ENCODE results near the gene PHC2. TPM values are rescaled to one million over a fixed set of nuclear protein-coding genes. Genes with fewer than 3 reads are reported as not detected.

PHC2 gene
- total and polyA plus RNA-seq, 9 of the 15 experiments (the other 6 are each of a cell fraction or from before 2014, with no cell fraction given): 3.1 to 67.6 (median 34.6) TPM

DNA sequence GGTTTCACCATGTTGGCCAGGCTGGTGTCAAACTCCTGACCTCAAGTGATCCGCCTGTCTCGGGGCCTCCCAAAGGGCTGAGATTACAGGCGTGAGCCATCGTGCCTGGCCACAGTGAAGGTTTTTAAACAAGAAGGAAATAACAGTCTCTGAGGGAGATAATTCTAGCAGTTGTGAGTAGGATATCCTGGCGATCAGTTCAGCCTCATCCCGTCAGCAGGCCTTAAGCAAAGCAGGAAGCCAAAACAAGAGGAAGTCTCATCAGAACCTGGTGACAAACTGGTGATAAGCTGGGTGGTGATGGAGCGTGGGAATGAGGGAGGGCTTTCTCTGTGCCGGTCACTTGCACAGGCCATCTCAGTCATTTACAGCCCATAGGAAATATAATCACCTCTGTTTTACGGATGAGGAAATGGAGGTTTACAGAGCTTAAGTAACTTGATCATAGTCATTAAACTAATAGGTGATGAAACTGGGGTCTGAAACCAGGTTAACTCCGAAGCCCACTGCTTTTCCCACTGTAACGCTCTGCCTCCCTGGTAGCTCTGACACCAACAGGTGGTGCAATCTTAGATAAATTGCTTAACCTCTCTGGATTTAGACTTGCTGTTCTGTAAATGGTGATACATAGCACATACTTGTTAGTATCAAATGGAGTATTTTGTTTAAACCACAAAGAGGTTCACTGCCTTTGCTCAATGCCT is 69.2 kb downstream of the PHC2 start (continued):
- TF ChIP-seq, protein P1, sequence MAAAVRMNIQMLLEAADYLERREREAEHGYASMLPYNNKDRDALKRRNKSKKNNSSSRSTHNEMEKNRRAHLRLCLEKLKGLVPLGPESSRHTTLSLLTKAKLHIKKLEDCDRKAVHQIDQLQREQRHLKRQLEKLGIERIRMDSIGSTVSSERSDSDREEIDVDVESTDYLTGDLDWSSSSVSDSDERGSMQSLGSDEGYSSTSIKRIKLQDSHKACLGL (CRISPR knock-in tag; IDR thresholded peaks at IDR 0.05; ENCODE audit: borderline replicate concordance, poor library complexity, severe bottlenecking): no peak
- TF ChIP-seq ZNF79 (CRISPR knock-in tag; IDR thresholded peaks at IDR 0.05; ENCODE audit: low read depth) (no peak), CHD4 (IDR thresholded peaks at IDR 0.05; ENCODE audit: insufficient read depth, insufficient replicate concordance, low read depth, low read length, poor library complexity, severe bottlenecking) (no peak), SMARCA4 (IDR thresholded peaks at IDR 0.05) (peak; percentile 63; the same call in 1 of the 2 replicates), CCNT2 (IDR thresholded peaks at IDR 0.05; ENCODE audit: borderline replicate concordance, extremely low read depth, insufficient read length, low read depth, low read length) (no peak), OTX1 (CRISPR knock-in tag; IDR thresholded peaks at IDR 0.05) (no peak), NCOA6 (IDR thresholded peaks at IDR 0.05) (no peak), XRCC4 (IDR thresholded peaks at IDR 0.05; ENCODE audit: extremely low read depth, insufficient read depth, insufficient read length) (no peak), DPF2 (IDR thresholded peaks at IDR 0.05) (peak; percentile 70; the same call in 1 of the 2 replicates), POLR2B (IDR thresholded peaks at IDR 0.05; ENCODE audit: low read depth, partially characterized antibody) (no peak), HCFC1 (IDR thresholded peaks at IDR 0.05; ENCODE audit: low read depth, low read length) (no peak), MYC (IDR thresholded peaks at IDR 0.05; ENCODE audit: low read depth, low read length) (no peak), MYC (CRISPR knock-in tag; IDR thresholded peaks at IDR 0.05; ENCODE audit: borderline replicate concordance, low read depth) (no peak), RBM34 (IDR thresholded peaks at IDR 0.05; ENCODE audit: borderline replicate concordance, insufficient read depth, low read length) (no peak), ZNF384 (IDR thresholded peaks at IDR 0.05; ENCODE audit: low read depth, low read length) (no peak), ZNF354B (CRISPR knock-in tag; IDR thresholded peaks at IDR 0.05) (no peak), TBP (optimal IDR thresholded peaks at IDR 0.05; ENCODE audit: low read depth, low read length) (no peak), RBM17 (IDR thresholded peaks at IDR 0.05; ENCODE audit: borderline replicate concordance, low read depth, low read length) (no peak), ZEB2 (IDR thresholded peaks at IDR 0.05) (peak; percentile 42; the same call in 1 of the 2 replicates), YBX1 (IDR thresholded peaks at IDR 0.05) (no peak), ZNF274 (IDR thresholded peaks at IDR 0.05; ENCODE audit: borderline replicate concordance, low read depth, low read length) (no peak), TCF7L2 (IDR thresholded peaks at IDR 0.05; ENCODE audit: low read depth, low read length) (no peak)
- TF ChIP-seq, protein P2, sequence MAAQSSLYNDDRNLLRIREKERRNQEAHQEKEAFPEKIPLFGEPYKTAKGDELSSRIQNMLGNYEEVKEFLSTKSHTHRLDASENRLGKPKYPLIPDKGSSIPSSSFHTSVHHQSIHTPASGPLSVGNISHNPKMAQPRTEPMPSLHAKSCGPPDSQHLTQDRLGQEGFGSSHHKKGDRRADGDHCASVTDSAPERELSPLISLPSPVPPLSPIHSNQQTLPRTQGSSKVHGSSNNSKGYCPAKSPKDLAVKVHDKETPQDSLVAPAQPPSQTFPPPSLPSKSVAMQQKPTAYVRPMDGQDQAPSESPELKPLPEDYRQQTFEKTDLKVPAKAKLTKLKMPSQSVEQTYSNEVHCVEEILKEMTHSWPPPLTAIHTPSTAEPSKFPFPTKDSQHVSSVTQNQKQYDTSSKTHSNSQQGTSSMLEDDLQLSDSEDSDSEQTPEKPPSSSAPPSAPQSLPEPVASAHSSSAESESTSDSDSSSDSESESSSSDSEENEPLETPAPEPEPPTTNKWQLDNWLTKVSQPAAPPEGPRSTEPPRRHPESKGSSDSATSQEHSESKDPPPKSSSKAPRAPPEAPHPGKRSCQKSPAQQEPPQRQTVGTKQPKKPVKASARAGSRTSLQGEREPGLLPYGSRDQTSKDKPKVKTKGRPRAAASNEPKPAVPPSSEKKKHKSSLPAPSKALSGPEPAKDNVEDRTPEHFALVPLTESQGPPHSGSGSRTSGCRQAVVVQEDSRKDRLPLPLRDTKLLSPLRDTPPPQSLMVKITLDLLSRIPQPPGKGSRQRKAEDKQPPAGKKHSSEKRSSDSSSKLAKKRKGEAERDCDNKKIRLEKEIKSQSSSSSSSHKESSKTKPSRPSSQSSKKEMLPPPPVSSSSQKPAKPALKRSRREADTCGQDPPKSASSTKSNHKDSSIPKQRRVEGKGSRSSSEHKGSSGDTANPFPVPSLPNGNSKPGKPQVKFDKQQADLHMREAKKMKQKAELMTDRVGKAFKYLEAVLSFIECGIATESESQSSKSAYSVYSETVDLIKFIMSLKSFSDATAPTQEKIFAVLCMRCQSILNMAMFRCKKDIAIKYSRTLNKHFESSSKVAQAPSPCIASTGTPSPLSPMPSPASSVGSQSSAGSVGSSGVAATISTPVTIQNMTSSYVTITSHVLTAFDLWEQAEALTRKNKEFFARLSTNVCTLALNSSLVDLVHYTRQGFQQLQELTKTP (IDR thresholded peaks at IDR 0.05; ENCODE audit: low read depth in 1 of 2, partially characterized antibody in 2 of 2): no peak
- TF ChIP-seq, protein P3, sequence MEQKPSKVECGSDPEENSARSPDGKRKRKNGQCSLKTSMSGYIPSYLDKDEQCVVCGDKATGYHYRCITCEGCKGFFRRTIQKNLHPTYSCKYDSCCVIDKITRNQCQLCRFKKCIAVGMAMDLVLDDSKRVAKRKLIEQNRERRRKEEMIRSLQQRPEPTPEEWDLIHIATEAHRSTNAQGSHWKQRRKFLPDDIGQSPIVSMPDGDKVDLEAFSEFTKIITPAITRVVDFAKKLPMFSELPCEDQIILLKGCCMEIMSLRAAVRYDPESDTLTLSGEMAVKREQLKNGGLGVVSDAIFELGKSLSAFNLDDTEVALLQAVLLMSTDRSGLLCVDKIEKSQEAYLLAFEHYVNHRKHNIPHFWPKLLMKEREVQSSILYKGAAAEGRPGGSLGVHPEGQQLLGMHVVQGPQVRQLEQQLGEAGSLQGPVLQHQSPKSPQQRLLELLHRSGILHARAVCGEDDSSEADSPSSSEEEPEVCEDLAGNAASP (IDR thresholded peaks at IDR 0.05): no peak; the same call in 1 of the 2 replicates

Measured in K562 (cell line).